Astrocyte (in vitro differentiated cells and primary cell): ENCODE data around the gene CDH5. TPM values are rescaled to one million over a fixed set of nuclear protein-coding genes. Genes with fewer than 3 reads are reported as not detected.

ENCODE experiments used
- DNase-seq: peaks from one replicate; pipeline ENCODE4 v3.0.0-alpha.2; 2010; ENCODE audit warnings: low read depth
- FAIRE-seq: peaks from 2 replicates; lab custom pipeline; 2011; peaks lifted over from hg19 to GRCh38; lab: Jason Lieb, UNC
- H2AFZ ChIP-seq: 2 replicates; pipeline ENCODE4 v1.6.0; 2012; ENCODE audit warnings: low read depth, low read length, inconsistent platforms
- H3K27ac ChIP-seq: 2 replicates; pipeline ENCODE4 v1.5.1; 2011; ENCODE audit warnings: low read depth, low read length, inconsistent platforms
- H3K27me3 ChIP-seq: 2 replicates; pipeline ENCODE4 v1.6.0; 2011; ENCODE audit warnings: low read length, inconsistent platforms; ENCODE audit not compliant: insufficient read depth
- H3K36me3 ChIP-seq: 2 replicates; pipeline ENCODE4 v1.5.1; 2011; ENCODE audit warnings: low read length, inconsistent platforms; ENCODE audit not compliant: insufficient read depth
- H3K4me1 ChIP-seq: 2 replicates; pipeline ENCODE4 v1.5.1; 2011; ENCODE audit warnings: low read length, inconsistent platforms; ENCODE audit not compliant: insufficient read depth
- H3K4me2 ChIP-seq: 2 replicates; pipeline ENCODE4 v1.6.0; 2012; ENCODE audit warnings: low read length, inconsistent platforms
- H3K4me3 ChIP-seq: 2 replicates; pipeline ENCODE4 v1.5.1; 2011; ENCODE audit warnings: low read depth, mild to moderate bottlenecking, low read length, inconsistent platforms; ENCODE audit not compliant: insufficient read depth
- H3K79me2 ChIP-seq: 2 replicates; pipeline ENCODE4 v1.6.0; 2012; ENCODE audit warnings: mild to moderate bottlenecking, low read length, inconsistent platforms; ENCODE audit not compliant: insufficient read depth
- H3K9ac ChIP-seq: 2 replicates; pipeline ENCODE4 v1.6.0; 2012; ENCODE audit warnings: mild to moderate bottlenecking, low read length, inconsistent platforms
- H3K9me3 ChIP-seq: 2 replicates; pipeline ENCODE4 v1.5.1; 2012; ENCODE audit warnings: low read depth, mild to moderate bottlenecking, low read length, inconsistent platforms; ENCODE audit not compliant: insufficient read depth
- H4K20me1 ChIP-seq: 2 replicates; pipeline ENCODE4 v1.6.0; 2012; ENCODE audit warnings: low read length, inconsistent platforms; ENCODE audit not compliant: insufficient read depth
- H3K27ac Mint-ChIP-seq: one replicate; pipeline ENCODE4 v1.8.0; 2021; ENCODE audit warnings: mild to moderate bottlenecking, mixed read lengths; ENCODE audit not compliant: unreplicated experiment
- H3K27me3 Mint-ChIP-seq: one replicate; pipeline ENCODE4 v1.8.0; 2021; ENCODE audit warnings: low read depth, mixed read lengths; ENCODE audit not compliant: unreplicated experiment
- H3K36me3 Mint-ChIP-seq: one replicate; pipeline ENCODE4 v1.8.0; 2021; ENCODE audit warnings: low read depth, mixed read lengths; ENCODE audit not compliant: unreplicated experiment
- H3K4me1 Mint-ChIP-seq: one replicate; pipeline ENCODE4 v1.8.0; 2021; ENCODE audit warnings: low read depth, mixed read lengths; ENCODE audit not compliant: unreplicated experiment
- H3K4me3 Mint-ChIP-seq: one replicate; pipeline ENCODE4 v1.8.0; 2021; ENCODE audit warnings: mild to moderate bottlenecking, moderate library complexity, mixed read lengths; ENCODE audit not compliant: unreplicated experiment
- H3K9me3 Mint-ChIP-seq: one replicate; pipeline ENCODE4 v1.8.0; 2021; ENCODE audit warnings: mild to moderate bottlenecking, mixed read lengths; ENCODE audit not compliant: unreplicated experiment
- CTCF ChIP-seq: IDR thresholded peaks from 2 replicates; pipeline ENCODE4 v1.5.1; 2011; ENCODE audit warnings: low read depth, mild to moderate bottlenecking, inconsistent platforms, low read length, moderate library complexity; ENCODE audit not compliant: insufficient read depth
- EZH2 ChIP-seq: IDR thresholded peaks from 2 replicates; pipeline ENCODE4 v1.6.1; 2012; ENCODE audit warnings: mild to moderate bottlenecking, low read length, inconsistent platforms; ENCODE audit not compliant: insufficient read depth
- total RNA-seq: library from RNA; stranded (reverse); gene quantifications from 2 replicates; pipeline ENCODE4 v1.2.1, GENCODE V29; 2021

The CDH5 gene
- total RNA-seq, 1 donor from 2014 or later: 0.30 TPM

DNA sequence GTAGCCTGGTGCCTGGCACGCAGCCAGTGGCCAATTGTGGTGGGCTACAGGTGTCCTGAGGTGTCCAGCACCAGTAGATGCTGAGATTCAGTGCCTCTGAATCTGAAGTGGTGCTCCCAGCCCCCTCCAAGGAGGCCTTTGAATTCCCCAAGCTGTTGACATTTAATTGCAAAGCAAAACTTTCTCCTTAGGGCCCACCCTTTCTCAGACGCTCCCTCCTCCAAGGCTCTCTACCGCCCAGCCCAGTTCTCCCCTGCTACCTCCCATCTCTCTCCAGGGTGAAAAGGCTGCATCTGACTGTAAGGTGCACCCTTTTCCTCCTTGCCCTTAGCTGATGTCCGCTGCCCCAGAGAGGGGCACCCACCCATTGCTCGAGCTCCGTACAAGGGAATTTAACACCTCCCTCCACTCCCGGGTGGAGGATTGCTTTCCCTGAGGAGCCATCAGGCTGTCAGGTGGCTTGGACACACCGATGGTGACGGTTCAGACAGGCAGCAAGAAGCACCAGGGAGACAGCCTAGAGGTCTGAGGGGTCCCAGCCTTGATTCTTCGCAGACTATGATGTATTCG, 62.3 kb downstream of the CDH5 start:
- Mint-ChIP-seq H3K36me3 (no peaks in the 10 kb centered on the region), H3K9me3 (no peaks in the 10 kb centered on the region), H3K27ac (no peak overlapping the region), H3K4me1 (peaks cover 8% of the 10 kb centered on the region), H3K4me3 (peak overlapping the region; percentile 71), H3K27me3 (peaks cover 57% of the 10 kb centered on the region)
- Histone ChIP-seq H3K4me1 (peaks cover 5% of the 10 kb centered on the region), H3K27ac (no peak overlapping the region), H4K20me1 (peaks cover 16% of the 10 kb centered on the region), H3K79me2 (no peaks in the 10 kb centered on the region), H3K27me3 (peaks cover 55% of the 10 kb centered on the region), H3K9ac (no peak overlapping the region), H2AFZ (no peak overlapping the region), H3K4me2 (no peak overlapping the region), H3K9me3 (no peaks in the 10 kb centered on the region), H3K4me3 (no peak overlapping the region), H3K36me3 (no peaks in the 10 kb centered on the region)
- FAIRE-seq: no peak
- no peak for DNase-seq
- no peak for TF ChIP-seq CTCF
- no peak for TF ChIP-seq EZH2

DNA sequence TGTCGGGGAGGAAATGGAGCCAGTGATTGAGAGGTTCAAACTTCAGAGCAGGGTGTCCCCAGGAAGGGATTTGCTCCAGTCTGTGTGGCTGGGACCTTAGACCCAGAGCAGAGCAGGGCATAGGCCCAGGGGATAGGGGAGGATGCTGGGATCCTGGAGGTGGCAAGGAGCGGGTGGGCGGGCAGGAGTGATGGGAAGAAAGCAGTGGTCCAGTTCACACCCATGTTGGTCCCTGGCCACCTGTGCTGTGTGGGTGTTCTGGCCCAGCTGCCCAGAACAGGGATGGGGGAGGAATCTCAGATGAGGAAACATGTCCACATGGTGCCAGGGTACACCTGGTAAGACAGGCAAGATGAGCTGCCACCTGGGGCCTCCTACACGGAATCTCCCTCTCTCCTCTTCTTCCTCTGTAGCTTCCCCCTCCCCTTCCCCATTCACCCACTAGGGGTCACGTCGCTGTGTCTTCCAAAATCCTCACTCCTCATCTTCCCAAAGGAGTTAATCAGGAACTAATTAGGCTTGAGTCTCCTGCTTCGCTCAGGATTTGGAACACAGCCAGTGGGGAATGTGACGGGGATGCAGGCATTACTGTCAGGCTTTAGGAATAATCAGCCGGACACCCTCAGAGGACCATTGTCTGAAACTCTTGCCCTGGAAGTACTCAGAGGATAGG, 62.9 kb downstream of the CDH5 start:
- Histone ChIP-seq H3K4me1 (peaks cover 11% of the 10 kb centered on the region), H4K20me1 (peaks cover 16% of the 10 kb centered on the region), H3K4me2 (no peak overlapping the region), H3K79me2 (no peaks in the 10 kb centered on the region), H2AFZ (no peak overlapping the region), H3K9me3 (no peaks in the 10 kb centered on the region), H3K27me3 (peaks cover 51% of the 10 kb centered on the region), H3K36me3 (no peaks in the 10 kb centered on the region), H3K4me3 (no peak overlapping the region), H3K27ac (no peak overlapping the region), H3K9ac (no peak overlapping the region)
- Mint-ChIP-seq H3K27ac (no peak overlapping the region), H3K9me3 (no peaks in the 10 kb centered on the region), H3K4me3 (no peak overlapping the region), H3K4me1 (peaks cover 10% of the 10 kb centered on the region), H3K36me3 (no peaks in the 10 kb centered on the region), H3K27me3 (peaks cover 50% of the 10 kb centered on the region)
- FAIRE-seq (no peak), DNase-seq (no peak)
- TF ChIP-seq CTCF (no peak), EZH2 (no peak)

DNA sequence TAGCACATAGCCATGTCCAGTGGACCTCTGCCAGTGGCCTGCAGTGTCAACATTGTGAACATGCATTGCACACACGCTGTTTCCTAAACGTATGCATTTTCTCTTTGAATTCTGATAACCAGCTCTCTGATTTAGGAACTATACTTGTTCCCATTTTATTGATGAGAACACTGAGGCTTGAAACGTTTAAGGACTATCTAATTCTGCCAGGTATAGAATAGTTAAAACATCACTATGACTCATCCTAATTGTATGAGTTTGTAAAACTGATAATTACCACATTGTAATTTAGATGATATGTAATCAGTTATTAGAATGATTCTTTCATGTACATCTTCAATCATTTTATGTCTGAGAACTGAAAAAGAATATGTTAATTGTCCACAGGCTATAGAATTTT, 63.7 kb downstream of the CDH5 start:
- Histone ChIP-seq H3K9ac (no peak overlapping the region), H3K4me2 (no peak overlapping the region), H4K20me1 (peaks cover 16% of the 10 kb centered on the region), H3K27me3 (peaks cover 44% of the 10 kb centered on the region), H3K4me1 (peaks cover 12% of the 10 kb centered on the region), H3K4me3 (no peak overlapping the region), H2AFZ (no peak overlapping the region), H3K27ac (no peak overlapping the region), H3K79me2 (no peaks in the 10 kb centered on the region), H3K9me3 (no peaks in the 10 kb centered on the region), H3K36me3 (no peaks in the 10 kb centered on the region)
- no peak for FAIRE-seq
- Mint-ChIP-seq H3K27ac (no peak overlapping the region), H3K9me3 (no peaks in the 10 kb centered on the region), H3K36me3 (no peaks in the 10 kb centered on the region), H3K4me1 (peaks cover 10% of the 10 kb centered on the region), H3K27me3 (peaks cover 49% of the 10 kb centered on the region), H3K4me3 (no peak overlapping the region)
- DNase-seq: no peak
- TF ChIP-seq EZH2 (no peak), CTCF (no peak)
